NT2/D1 (cell line): ENCODE measurements around the gene SYNPR.

Experiments used
- DNase-seq: peaks from one replicate; pipeline ENCODE4 v3.0.0-alpha.2; 2011; ENCODE audit warnings: low read depth, low spot score
- H3K27me3 ChIP-seq: 2 replicates; pipeline ENCODE4 v1.6.0; 2011; ENCODE audit warnings: mild to moderate bottlenecking; ENCODE audit not compliant: insufficient read length, insufficient read depth
- H3K36me3 ChIP-seq: 2 replicates; pipeline ENCODE4 v1.6.1; 2011; ENCODE audit warnings: mild to moderate bottlenecking, low read length, mixed read lengths; ENCODE audit not compliant: insufficient read depth, insufficient read length
- H3K4me1 ChIP-seq: 2 replicates; pipeline ENCODE4 v1.5.1; 2011; ENCODE audit not compliant: insufficient read depth, insufficient read length
- H3K4me3 ChIP-seq: 2 replicates; pipeline ENCODE4 v1.5.1; 2011; ENCODE audit warnings: low read depth; ENCODE audit not compliant: insufficient read length
- H3K9ac ChIP-seq: 2 replicates; pipeline ENCODE4 v1.6.0; 2011; ENCODE audit warnings: low read depth; ENCODE audit not compliant: insufficient read length
- H3K9me3 ChIP-seq: 2 replicates; pipeline ENCODE4 v1.5.1; 2011; ENCODE audit warnings: mild to moderate bottlenecking, low read length; ENCODE audit not compliant: insufficient read depth
- SUZ12 ChIP-seq: IDR thresholded peaks from 2 replicates; pipeline ENCODE4 v1.6.1; 2011; ENCODE audit not compliant: insufficient read length, insufficient read depth; ENCODE audit errors: extremely low read depth
- YY1 ChIP-seq: IDR thresholded peaks from 2 replicates; pipeline ENCODE4 v1.6.1; 2011; ENCODE audit not compliant: insufficient read length, insufficient read depth
- ZNF274 ChIP-seq: IDR thresholded peaks from 2 replicates; pipeline ENCODE4 v1.6.1; 2011; ENCODE audit warnings: mild to moderate bottlenecking, low read depth, low read length

The SYNPR gene

DNA sequence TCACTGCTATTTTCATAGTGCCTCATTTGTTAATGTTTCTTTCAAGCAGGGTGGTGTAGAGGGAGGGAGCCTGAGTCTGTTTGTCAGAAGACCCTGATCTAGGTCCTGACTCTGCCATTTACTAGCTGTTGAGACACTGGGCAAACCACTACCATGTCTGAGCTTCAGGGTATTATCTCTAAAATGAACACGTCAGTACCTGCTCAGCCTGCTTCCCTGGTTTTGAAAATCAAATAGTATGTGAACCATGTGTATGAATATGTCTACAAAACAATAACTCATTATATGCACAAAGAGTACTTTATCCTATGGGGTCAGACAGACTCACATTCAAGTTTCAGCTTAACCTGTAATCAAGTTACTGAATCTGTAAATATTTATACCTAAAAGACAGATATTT is 25.1 kb downstream of the SYNPR start:
- no peak overlapping the region for H3K4me3 ChIP-seq
- no peak for TF ChIP-seq SUZ12
- TF ChIP-seq YY1 = no peak
- TF ChIP-seq ZNF274 = no peak
- peaks cover 2% of the 10 kb centered on the region; the same call in 1 of the 2 replicates for H3K9me3 ChIP-seq
- no peak for DNase-seq
- peaks cover 4% of the 10 kb centered on the region for H3K27me3 ChIP-seq
- no peaks in the 10 kb centered on the region for H3K36me3 ChIP-seq
- H3K4me1 ChIP-seq = no peaks in the 10 kb centered on the region
- H3K9ac ChIP-seq = no peak overlapping the region

DNA sequence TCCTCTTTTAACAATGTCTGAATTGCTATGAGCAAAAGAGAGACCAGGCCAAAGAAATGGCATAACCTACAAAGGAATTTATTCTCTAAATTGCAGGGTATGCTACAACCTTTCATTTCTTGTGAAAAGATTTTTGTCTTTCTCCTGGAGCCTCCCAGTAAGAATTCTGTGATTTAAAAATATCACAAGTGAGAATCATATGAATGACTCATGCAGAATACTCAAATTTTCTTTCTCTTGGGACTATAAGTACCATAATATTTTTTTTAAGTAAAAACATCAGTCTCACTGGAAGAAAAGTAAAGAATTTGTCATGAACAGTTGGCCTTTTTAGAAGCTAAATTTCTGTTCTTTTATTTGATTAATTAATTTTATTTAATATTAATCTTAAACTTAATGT is 26.3 kb downstream of the SYNPR start:
- TF ChIP-seq ZNF274 = no peak
- TF ChIP-seq SUZ12 = no peak
- TF ChIP-seq YY1 = no peak
- Histone ChIP-seq H3K4me3 (no peak overlapping the region), H3K4me1 (no peaks in the 10 kb centered on the region), H3K27me3 (peaks cover 4% of the 10 kb centered on the region), H3K36me3 (no peaks in the 10 kb centered on the region), H3K9ac (no peak overlapping the region), H3K9me3 (peaks cover 12% of the 10 kb centered on the region; the same call in 1 of the 2 replicates)
- DNase-seq = no peak

DNA sequence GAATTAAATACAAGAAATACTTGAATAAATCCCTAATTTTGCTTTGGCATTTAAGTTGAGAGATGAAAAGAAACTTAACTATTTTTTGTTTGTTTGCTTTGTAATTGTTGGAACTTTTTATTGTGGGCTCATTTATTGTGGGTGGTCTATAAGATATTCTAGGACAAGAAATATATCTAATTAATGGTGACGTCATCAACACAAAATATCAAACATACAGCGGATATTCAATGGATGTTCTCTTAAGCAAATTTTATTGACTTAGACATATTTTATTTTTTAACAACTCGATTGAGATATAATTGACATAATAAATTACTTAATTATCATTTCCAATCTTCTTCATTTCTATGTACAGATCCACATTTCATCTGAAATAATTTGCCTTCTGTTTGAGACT is 30.0 kb downstream of the SYNPR start:
- no peak for TF ChIP-seq YY1
- no peak for TF ChIP-seq ZNF274
- no peak for TF ChIP-seq SUZ12
- Histone ChIP-seq H3K9ac (no peak overlapping the region), H3K4me1 (no peaks in the 10 kb centered on the region), H3K27me3 (peaks cover 8% of the 10 kb centered on the region), H3K4me3 (no peak overlapping the region), H3K9me3 (peaks cover 18% of the 10 kb centered on the region), H3K36me3 (no peaks in the 10 kb centered on the region)
- no peak for DNase-seq

DNA sequence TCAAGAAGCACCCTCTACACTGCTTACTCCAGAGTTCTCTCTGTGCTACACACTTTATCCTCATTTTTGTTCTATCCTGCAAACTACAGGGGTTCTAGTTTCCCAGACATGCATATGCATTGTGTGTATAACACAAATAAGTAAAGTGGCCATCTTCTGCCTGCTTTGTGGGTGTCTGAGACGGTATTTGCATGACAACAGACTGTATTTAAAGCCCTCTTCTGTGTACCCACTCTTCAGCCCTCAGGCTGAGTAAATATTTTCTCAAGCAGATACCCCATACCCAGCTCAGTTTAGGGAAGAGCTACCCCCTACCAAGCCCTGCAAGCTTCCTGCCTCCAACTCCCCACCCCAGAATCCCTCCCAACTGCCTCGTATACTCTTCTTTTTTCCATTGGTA is 31.7 kb downstream of the SYNPR start:
- H3K27me3 ChIP-seq = peaks cover 8% of the 10 kb centered on the region
- H3K4me1 ChIP-seq = no peaks in the 10 kb centered on the region
- peaks cover 18% of the 10 kb centered on the region for H3K9me3 ChIP-seq
- TF ChIP-seq SUZ12 = no peak
- no peak for TF ChIP-seq YY1
- no peak for TF ChIP-seq ZNF274
- no peaks in the 10 kb centered on the region for H3K36me3 ChIP-seq
- H3K4me3 ChIP-seq = no peak overlapping the region
- DNase-seq = peak; percentile 52
- no peak overlapping the region for H3K9ac ChIP-seq

DNA sequence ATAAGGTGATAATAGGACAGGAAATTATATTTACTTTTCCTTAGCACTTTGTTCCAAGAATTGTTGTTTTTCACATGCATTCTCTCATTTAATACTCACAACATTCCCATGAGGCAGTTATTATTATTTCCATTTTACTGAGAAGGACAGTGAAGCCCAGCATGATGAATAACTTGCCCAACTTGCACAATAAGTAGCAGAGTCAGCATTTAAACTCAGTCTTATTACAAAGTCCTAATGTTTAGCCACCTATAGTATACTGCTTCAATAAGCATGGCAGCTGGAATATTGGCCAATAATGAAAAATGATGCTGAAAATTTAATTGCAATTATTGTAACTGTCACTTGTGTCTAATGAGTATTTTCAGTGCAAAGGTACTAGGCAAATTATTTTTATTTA is 45.7 kb downstream of the SYNPR start:
- H3K4me3 ChIP-seq = no peak overlapping the region
- H3K9me3 ChIP-seq = no peaks in the 10 kb centered on the region
- TF ChIP-seq ZNF274 = no peak
- H3K9ac ChIP-seq = no peak overlapping the region
- no peaks in the 10 kb centered on the region for H3K36me3 ChIP-seq
- DNase-seq = no peak
- H3K27me3 ChIP-seq = no peaks in the 10 kb centered on the region
- H3K4me1 ChIP-seq = peaks cover 4% of the 10 kb centered on the region

DNA sequence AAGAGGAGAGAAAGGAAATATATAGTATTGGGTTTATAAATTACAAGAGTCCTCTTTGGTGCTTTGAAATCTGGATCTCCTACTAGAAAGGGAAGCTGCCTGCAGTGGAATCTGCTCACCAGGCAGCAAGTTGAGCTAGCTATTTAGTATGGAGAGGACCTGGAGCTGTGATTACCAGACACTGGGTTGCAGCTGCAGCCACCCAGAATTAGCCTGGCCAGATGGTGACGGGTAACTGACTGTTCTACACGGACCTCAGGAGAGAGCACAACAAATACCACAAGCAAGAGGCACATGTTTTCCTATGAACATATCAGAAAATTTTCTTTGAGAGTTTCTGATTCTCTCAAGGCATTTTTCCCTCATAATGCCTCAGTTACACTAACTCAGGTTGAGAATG is 46.5 kb downstream of the SYNPR start:
- no peak overlapping the region for H3K4me3 ChIP-seq
- H3K27me3 ChIP-seq = no peaks in the 10 kb centered on the region
- no peaks in the 10 kb centered on the region for H3K9me3 ChIP-seq
- TF ChIP-seq ZNF274 (no peak), YY1 (no peak), SUZ12 (no peak)
- DNase-seq = no peak
- peaks cover 4% of the 10 kb centered on the region for H3K4me1 ChIP-seq
- no peak overlapping the region for H3K9ac ChIP-seq
- no peaks in the 10 kb centered on the region for H3K36me3 ChIP-seq

DNA sequence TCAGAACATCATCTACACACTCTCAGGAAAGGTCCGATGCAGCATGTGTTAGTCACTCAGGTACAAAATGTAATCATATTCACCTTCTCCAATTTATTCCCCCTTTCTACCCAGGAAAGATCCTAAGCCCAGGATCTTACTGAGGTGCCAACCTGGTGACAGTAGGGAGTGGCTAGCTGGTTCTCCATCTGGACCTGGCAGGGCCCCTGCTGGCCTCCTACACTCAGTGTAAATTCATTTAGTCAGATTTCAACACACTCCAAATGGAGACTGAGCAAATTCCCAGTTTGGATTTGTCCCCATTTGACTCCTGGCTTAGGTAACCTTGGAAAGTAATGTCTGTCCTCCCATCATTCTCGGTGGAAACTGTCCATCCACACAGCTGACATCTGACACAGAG is 47.3 kb downstream of the SYNPR start:
- no peak for TF ChIP-seq YY1
- no peak for TF ChIP-seq ZNF274
- no peak for TF ChIP-seq SUZ12
- Histone ChIP-seq H3K27me3 (no peaks in the 10 kb centered on the region), H3K9me3 (no peaks in the 10 kb centered on the region), H3K4me1 (peaks cover 4% of the 10 kb centered on the region), H3K36me3 (no peaks in the 10 kb centered on the region), H3K4me3 (no peak overlapping the region), H3K9ac (no peak overlapping the region)
- DNase-seq = no peak

GRCh38 chr3:63328365-63328764 is 50.3 kb downstream of the SYNPR start:
- H3K9me3 ChIP-seq = no peaks in the 10 kb centered on the region
- no peak overlapping the region for H3K9ac ChIP-seq
- H3K36me3 ChIP-seq = no peaks in the 10 kb centered on the region
- H3K4me1 ChIP-seq = peaks cover 4% of the 10 kb centered on the region
- H3K4me3 ChIP-seq = no peak overlapping the region
- H3K27me3 ChIP-seq = no peaks in the 10 kb centered on the region
- TF ChIP-seq SUZ12 (no peak), YY1 (no peak), ZNF274 (no peak)
- no peak for DNase-seq
